SU-DHL-6 (cell line): ENCODE data around the gene MXD4.

Experiments
- H2AFZ ChIP-seq: fragments of 200-600 bp; sonication (generic); 2 replicates; pipeline ENCODE4 v1.6.1; 2014; ENCODE audit warnings: low read depth, mild to moderate bottlenecking, moderate library complexity, mixed read lengths, antibody characterized with exemption, low read length; ENCODE audit not compliant: severe bottlenecking
- H3F3A ChIP-seq: fragments of 200-600 bp; shearing (Covaris generic); 2 replicates; pipeline ENCODE4 v1.6.0; 2016; ENCODE audit warnings: antibody characterized with exemption, mild to moderate bottlenecking; ENCODE audit not compliant: insufficient read depth
- H3K27ac ChIP-seq: fragments of 200-600 bp; sonication (generic); 2 replicates; pipeline ENCODE4 v1.5.1; 2016; ENCODE audit warnings: low read depth, mild to moderate bottlenecking, low read length, moderate library complexity, mixed read lengths
- H3K27me3 ChIP-seq: fragments of 200-600 bp; sonication (generic), shearing (Covaris generic); 2 replicates; pipeline ENCODE4 v1.6.0; 2014; ENCODE audit warnings: mild to moderate bottlenecking, low read length
- H3K36me3 ChIP-seq: fragments of 200-600 bp; sonication (generic); 2 replicates; pipeline ENCODE4 v1.6.1; 2014; ENCODE audit warnings: mild to moderate bottlenecking, low read length, mixed read lengths
- H3K4me2 ChIP-seq: fragments of 300-600, 200-600 bp; shearing (Covaris generic), sonication (generic); 2 replicates; pipeline ENCODE4 v1.6.0; 2014; ENCODE audit warnings: low read length, low read depth, mild to moderate bottlenecking; ENCODE audit not compliant: poor library complexity, severe bottlenecking
- H3K4me3 ChIP-seq: fragments of 200-600 bp; sonication (generic); 2 replicates; pipeline ENCODE4 v1.5.1; 2014; ENCODE audit warnings: antibody characterized with exemption, low read length, mild to moderate bottlenecking, mixed read lengths; ENCODE audit not compliant: insufficient read depth, poor library complexity, severe bottlenecking
- H3K79me2 ChIP-seq: fragments of 200-600 bp; sonication (generic); 2 replicates; pipeline ENCODE4 v1.6.1; 2014; ENCODE audit warnings: mild to moderate bottlenecking, low read length, moderate library complexity; ENCODE audit not compliant: insufficient read depth
- H3K9ac ChIP-seq: fragments of 200-600 bp; sonication (generic); 2 replicates; pipeline ENCODE4 v1.7.0; 2014; ENCODE audit warnings: mild to moderate bottlenecking, low read length
- H3K9me2 ChIP-seq: fragments of 200-600 bp; sonication (generic); replicated peaks from 2 replicates; pipeline ENCODE4 v1.6.1; 2014; ENCODE audit warnings: low read length; ENCODE audit not compliant: insufficient read depth
- H3K9me3 ChIP-seq: fragments of 200-600 bp; sonication (generic); 2 replicates; pipeline ENCODE4 v1.6.1; 2014; ENCODE audit warnings: low read length, mixed read lengths; ENCODE audit not compliant: insufficient read depth
- H4K20me1 ChIP-seq: fragments of 200-600 bp; sonication (generic); 2 replicates; pipeline ENCODE4 v1.6.1; 2014; ENCODE audit warnings: low read depth, mild to moderate bottlenecking, antibody characterized with exemption, low read length, moderate library complexity, mixed read lengths
- EZH2phosphoT487 ChIP-seq: fragments of 200-600 bp; sonication (generic), shearing (Covaris generic); conservative IDR thresholded peaks from 2 replicates; pipeline ENCODE4 v1.6.1; 2018; ENCODE audit warnings: mild to moderate bottlenecking, antibody characterized with exemption, low read length, moderate library complexity, mixed read lengths
- TF ChIP-seq, protein P1 (sequence below): fragments of 200-600 bp; sonication (generic); IDR thresholded peaks from one replicate; pipeline ENCODE4 v1.5.1; 2017; ENCODE audit warnings: antibody characterized with exemption, mild to moderate bottlenecking, low read length, moderate library complexity; ENCODE audit not compliant: insufficient read depth, poor library complexity, severe bottlenecking

Gene MXD4

DNA sequence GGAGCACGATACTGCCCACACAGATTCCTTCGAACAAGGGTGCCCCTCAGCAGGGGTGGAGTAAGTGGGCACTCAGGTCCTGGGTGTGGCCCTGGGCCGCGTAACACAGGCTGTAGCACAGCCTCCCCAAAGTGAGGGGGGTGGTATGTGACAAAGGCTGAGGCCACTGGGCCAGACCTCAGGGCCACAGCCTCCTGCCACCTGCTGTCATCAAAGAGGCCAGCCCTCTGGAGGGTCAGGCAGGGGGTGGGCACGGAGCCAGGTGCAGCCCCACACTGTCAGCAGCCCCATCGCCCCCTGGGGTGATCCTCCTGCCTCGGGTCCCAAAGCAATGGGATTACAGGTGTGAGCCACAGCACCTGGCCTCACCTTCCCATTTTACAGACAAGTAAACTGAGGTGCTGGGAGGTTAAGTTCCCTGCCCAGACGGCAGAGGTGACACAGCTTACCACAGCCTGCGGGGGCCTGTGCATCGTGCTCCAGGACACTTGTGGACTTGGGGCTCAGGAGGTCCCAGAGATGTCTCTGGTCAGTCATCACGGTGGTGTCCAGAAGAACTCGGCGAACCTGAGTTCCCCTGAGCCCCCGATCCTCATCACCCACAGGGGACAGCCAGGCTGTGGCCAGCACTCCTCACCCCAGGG, 27.5 kb upstream of the MXD4 start:
- Histone ChIP-seq H3K4me3 (no peak overlapping the region), H3K4me2 (no peak overlapping the region), H3K36me3 (no peaks in the 10 kb centered on the region), H3K9ac (no peak overlapping the region), H3K9me3 (no peaks in the 10 kb centered on the region), H3K79me2 (no peaks in the 10 kb centered on the region), H2AFZ (no peak overlapping the region), H3K27me3 (no peaks in the 10 kb centered on the region), H3F3A (no peaks in the 10 kb centered on the region), H4K20me1 (no peaks in the 10 kb centered on the region), H3K27ac (no peak overlapping the region), H3K9me2 (no peaks in the 10 kb centered on the region)
- TF ChIP-seq, protein P1, sequence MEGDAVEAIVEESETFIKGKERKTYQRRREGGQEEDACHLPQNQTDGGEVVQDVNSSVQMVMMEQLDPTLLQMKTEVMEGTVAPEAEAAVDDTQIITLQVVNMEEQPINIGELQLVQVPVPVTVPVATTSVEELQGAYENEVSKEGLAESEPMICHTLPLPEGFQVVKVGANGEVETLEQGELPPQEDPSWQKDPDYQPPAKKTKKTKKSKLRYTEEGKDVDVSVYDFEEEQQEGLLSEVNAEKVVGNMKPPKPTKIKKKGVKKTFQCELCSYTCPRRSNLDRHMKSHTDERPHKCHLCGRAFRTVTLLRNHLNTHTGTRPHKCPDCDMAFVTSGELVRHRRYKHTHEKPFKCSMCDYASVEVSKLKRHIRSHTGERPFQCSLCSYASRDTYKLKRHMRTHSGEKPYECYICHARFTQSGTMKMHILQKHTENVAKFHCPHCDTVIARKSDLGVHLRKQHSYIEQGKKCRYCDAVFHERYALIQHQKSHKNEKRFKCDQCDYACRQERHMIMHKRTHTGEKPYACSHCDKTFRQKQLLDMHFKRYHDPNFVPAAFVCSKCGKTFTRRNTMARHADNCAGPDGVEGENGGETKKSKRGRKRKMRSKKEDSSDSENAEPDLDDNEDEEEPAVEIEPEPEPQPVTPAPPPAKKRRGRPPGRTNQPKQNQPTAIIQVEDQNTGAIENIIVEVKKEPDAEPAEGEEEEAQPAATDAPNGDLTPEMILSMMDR = no peak
- no peak for TF ChIP-seq EZH2phosphoT487

DNA sequence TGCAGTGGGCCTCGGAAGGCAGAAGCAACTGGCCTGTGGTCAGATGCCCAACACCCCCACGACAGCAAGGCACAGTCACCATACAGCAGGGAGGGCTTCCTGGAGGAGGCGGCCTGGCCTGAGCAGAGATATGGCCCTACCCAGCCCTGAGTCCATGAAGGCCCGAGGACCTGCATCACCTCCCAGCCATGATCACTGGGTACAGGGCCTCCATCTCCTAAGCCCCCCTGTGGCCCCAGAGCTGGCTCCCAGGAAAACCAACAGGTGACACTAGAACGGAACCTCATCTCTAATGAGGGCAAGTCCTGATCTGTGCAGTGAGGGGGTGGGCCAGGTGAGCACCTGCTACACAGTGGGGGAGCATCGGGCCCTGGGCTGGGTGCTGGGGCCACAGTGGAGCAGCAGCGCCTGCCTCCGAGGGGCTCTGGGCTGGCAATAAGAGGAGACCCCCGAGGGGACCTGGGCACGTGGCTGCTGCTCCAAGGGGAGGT, 26.2 kb upstream of the MXD4 start:
- no peak overlapping the region for H3K4me3 ChIP-seq
- no peak overlapping the region for H2AFZ ChIP-seq
- H3K36me3 ChIP-seq = no peaks in the 10 kb centered on the region
- no peaks in the 10 kb centered on the region for H3K9me2 ChIP-seq
- no peak overlapping the region for H3K9ac ChIP-seq
- H3F3A ChIP-seq = no peaks in the 10 kb centered on the region
- H3K4me2 ChIP-seq = no peak overlapping the region
- no peaks in the 10 kb centered on the region for H4K20me1 ChIP-seq
- TF ChIP-seq EZH2phosphoT487 = no peak
- TF ChIP-seq, protein P1 = no peak
- no peak overlapping the region for H3K27ac ChIP-seq
- H3K79me2 ChIP-seq = no peaks in the 10 kb centered on the region
- no peaks in the 10 kb centered on the region for H3K27me3 ChIP-seq
- no peaks in the 10 kb centered on the region for H3K9me3 ChIP-seq

DNA sequence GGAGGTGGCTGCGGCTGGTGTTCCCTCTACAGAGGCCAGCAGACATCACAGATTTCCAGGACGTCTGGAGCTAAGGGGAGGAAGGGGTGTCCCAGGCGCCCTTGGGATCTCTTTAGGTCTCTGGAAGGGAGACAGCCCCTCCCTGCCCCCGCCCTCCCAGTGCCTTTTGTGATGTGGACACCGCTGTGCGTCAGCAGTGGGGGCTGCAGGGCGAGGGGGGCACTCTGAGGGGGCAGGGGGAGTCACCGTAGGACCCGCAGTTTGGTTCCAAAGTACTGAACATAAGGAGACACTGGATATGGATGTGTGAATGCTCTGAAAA, 25.6 kb upstream of the MXD4 start:
- H3K9ac ChIP-seq = no peak overlapping the region
- no peak overlapping the region for H2AFZ ChIP-seq
- H3K79me2 ChIP-seq = no peaks in the 10 kb centered on the region
- no peaks in the 10 kb centered on the region for H3K9me2 ChIP-seq
- H3K27me3 ChIP-seq = no peaks in the 10 kb centered on the region
- H3K27ac ChIP-seq = no peak overlapping the region
- H3K4me3 ChIP-seq = no peak overlapping the region
- no peak for TF ChIP-seq EZH2phosphoT487
- TF ChIP-seq, protein P1 = no peak
- H4K20me1 ChIP-seq = no peaks in the 10 kb centered on the region
- no peak overlapping the region for H3K4me2 ChIP-seq
- no peaks in the 10 kb centered on the region for H3K36me3 ChIP-seq
- no peaks in the 10 kb centered on the region for H3K9me3 ChIP-seq
- no peaks in the 10 kb centered on the region for H3F3A ChIP-seq
